Measurements from ENCODE around the gene RPTOR.
"Not testable (repeated sequence)": the region's sequence is repeated elsewhere in the genome, so short reads cannot be mapped to it uniquely, and the experiment has no call there.

RPTOR gene

GRCh38 chr17:80720610-80721577 is 176.3 kb downstream of the RPTOR start:
- no peak for DNase-seq (ENCODE audit: low spot score)

- DNase-seq (ENCODE audit: low spot score) = no peak
Observed at GRCh38 chr17:80722661-80723060, 178.0 kb downstream of the RPTOR start.

- no peak for DNase-seq (ENCODE audit: low spot score)
Observed at GRCh38 chr17:80724775-80725266, 180.2 kb downstream of the RPTOR start.

GRCh38 chr17:80725517-80725916 is 180.9 kb downstream of the RPTOR start:
- DNase-seq (ENCODE audit: low spot score) = no peak

GRCh38 chr17:80726558-80727408 is 182.1 kb downstream of the RPTOR start:
- no peak for DNase-seq (ENCODE audit: low spot score)

GRCh38 chr17:80727409-80727755 is 182.7 kb downstream of the RPTOR start:
- no peak for DNase-seq (ENCODE audit: low spot score)

DNA sequence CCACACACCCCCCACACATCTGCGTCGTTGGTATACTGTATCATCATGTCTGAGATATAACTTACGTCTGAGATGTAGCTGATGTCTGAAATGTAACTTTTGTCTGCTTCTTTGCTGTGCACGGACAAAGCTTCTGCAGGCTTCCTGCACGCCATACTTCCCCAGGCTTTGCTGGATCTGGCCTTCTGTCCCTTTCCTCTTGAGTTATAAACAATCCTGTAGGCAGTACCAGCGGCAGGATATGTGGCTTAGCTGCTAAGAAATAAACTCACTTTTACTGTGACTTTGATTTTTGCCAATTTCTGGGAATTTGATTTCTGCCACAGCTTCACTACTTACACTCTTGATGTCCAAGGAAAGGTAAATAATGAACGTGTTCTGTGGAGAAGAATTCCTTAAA is 184.4 kb downstream of the RPTOR start:
- no peak for DNase-seq (ENCODE audit: low spot score)

DNA sequence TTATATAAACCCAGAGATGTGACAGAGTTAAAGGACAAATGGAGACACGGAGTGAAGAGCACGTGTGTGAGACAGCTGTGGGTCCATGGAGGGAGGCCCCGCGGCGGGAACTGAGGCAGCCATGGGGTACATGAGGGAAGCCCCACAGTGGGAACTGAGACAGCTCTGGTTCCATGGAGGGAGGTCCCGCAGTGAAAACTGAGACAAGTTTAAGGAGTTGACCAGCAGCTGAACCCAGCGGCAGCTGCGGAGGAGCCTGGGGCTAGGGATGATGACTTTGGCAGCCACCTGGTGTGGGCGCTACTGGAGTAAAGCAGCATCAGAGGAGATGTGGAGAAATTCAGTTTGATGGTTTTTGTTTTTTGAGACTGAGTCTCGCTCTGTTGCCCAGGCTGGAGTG is 185.1 kb downstream of the RPTOR start:
- DNase-seq (ENCODE audit: low spot score) = no peak

GRCh38 chr17:80730739-80731138 is 186.1 kb downstream of the RPTOR start:
- no peak for DNase-seq (ENCODE audit: low spot score)

GRCh38 chr17:80731323-80731722 is 186.7 kb downstream of the RPTOR start:
- DNase-seq (ENCODE audit: low spot score) = no peak

GRCh38 chr17:80732268-80732667 is 187.6 kb downstream of the RPTOR start:
- no peak for DNase-seq (ENCODE audit: low spot score)

DNA sequence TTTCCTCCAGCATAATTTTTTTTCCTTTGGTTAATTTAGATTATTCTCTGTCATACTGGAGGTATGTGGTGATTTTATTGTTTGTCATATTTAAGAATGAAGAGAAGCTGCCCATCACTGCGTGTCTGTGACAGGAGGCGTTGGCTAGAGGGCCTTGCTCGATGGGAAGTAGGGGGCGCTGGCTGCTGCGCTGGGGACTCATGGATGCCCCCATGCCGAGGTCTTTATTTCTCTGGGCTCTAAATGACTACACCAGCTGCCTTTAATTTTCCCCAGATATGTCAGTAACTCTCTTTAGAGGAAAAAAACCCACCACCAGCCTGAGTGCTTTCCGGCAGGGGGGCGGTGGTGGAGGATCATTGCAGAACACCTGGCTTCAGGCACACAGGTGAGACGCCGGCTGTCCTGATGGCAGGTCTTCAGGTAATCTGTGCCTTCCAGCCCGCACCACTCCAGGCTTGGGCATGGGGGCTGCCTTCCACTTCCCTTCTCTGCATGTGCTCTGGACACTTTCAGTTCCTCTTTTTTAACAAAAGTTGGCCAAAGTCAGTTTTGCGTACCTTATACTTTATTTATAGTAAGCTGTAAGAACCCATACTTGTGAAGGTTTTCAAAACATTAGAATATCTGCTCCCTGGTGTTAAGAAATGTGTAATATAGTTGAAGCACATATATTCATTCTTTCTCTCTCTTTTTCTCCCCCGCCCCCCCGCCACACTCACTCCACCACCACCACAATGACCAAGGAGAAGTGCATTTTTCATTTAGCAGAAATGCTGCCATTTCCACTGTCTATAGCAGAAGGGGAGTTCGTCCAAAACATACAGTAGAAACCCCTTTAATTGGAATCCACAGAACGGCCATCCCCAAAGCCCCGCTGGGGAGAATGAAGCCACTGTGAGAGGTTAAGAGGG is 192.7 kb downstream of the RPTOR start:
- no peak for DNase-seq (ENCODE audit: low spot score)

GRCh38 chr17:80738020-80738808 is 193.6 kb downstream of the RPTOR start:
- DNase-seq (ENCODE audit: low spot score) = no peak

DNA sequence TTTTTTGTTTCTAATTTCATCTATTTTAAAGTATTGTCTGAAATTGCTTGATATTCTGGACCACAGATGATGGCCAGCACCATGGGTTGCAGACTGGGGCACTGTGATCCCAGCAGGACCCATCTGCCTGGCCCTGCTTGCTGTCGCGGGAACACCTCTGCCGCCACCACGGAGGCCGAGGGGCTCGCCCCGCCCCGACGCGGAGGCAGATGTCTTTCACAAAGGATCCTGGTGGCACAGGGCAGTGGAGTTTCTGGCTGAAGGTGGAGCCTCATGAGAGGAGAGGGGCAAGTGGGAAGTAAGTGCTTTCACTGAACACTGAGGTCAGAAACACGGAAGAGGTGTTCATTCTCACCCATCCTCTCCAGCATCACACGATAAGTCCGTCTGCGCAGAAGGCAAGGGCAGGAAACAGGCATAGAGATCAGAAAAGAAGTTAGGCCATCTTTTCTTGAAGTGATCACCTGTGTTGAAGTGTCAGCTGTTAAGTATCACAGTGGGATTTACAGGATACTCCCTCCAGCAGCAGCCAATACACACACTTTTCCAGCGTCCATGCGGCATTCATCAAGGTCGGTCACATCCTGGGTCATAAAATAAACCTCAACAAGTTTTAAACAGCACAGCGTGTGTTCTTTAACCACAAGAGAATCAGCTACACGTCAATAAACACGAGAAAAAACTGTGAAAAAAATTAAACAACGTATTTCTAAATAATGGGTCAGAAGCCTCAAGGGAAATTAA is 194.5 kb downstream of the RPTOR start:
- DNase-seq (ENCODE audit: low spot score) = no peak

DNA sequence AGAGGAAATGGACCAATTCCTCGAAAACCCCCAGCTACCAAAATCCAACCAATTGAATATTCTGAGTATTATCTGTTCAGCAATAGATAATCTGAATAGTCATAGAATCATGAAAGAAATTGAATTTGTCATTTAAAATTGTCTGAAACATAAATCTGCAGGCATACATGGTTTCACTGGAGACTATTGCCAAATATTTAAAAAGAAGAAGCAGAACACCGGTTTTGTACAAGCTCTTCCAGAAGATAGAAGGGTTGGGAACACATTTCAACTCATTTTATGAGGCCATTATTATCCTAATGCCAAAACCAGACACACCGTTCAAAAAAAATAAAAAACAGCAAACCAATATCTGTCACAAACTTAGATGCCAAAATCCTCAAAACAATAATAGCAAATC is 195.5 kb downstream of the RPTOR start:
- no peak for DNase-seq (ENCODE audit: low spot score)

GRCh38 chr17:80742091-80742490 is 197.5 kb downstream of the RPTOR start:
- DNase-seq (ENCODE audit: low spot score) = no peak

DNA sequence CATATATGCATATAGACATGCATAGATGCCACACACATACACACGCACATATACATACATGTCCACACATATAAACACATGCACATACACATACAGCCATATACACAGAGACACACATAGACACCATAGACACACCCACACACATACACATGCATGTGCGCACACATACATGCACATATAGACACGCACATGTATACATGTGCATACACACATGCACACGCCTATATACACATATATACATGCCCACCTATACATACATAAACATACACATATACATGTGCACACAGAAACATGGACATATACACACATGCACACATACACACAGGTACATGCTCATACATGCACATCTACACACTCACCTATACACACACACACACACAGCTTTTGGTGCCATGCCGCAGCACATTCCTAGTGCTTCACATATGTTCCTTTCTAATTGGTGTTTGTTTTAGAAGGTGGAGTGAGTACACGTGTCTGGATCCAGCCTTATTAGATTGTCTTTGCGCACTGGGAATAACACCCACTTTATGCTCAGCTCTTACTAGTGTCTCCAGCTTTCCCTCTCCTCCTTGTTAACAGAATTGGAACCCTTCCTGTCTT is 198.0 kb downstream of the RPTOR start:
- DNase-seq (ENCODE audit: low spot score) = no peak

GRCh38 chr17:80743181-80743771 is 198.6 kb downstream of the RPTOR start:
- DNase-seq (ENCODE audit: low spot score) = no peak

DNA sequence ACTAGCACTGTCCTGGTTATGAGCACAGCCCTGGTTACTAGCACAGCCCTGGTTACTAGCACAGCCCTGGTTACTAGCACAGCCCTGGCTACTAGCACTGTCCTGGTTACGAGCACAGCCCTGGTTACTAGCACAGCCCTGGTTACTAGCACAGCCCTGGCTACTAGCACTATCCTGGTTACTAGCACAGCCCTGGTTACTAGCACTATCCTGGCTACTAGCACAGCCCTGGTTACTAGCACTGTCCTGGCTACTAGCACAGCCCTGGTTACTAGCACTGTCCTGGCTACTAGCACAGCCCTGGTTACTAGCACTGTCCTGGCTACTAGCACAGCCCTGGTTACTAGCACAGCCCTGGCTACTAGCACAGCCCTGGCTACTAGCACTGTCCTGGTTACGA is 199.3 kb downstream of the RPTOR start:
- DNase-seq (ENCODE audit: low spot score) = not testable (repeated sequence)
